H1 (cell line): Measurements from ENCODE around the gene SETD1B. TPM values are rescaled to one million over a fixed set of nuclear protein-coding genes. Genes with fewer than 3 reads are reported as not detected.

ENCODE experiments used
- CTCF ChIA-PET: fragments of 300-600 bp; sonication (Branson Sonifier 250); formaldehyde crosslinking; loops from one replicate; lab custom pipeline; 2021; ENCODE audit not compliant: partially characterized antibody; lab: Charles Lee
- POLR2A ChIA-PET: fragments of 300-600 bp; sonication (Branson Sonifier 250); formaldehyde crosslinking; loops from one replicate; lab custom pipeline; 2021; ENCODE audit warnings: inconsistent platforms; ENCODE audit not compliant: partially characterized antibody; lab: Charles Lee
- DNase-seq, 2 experiments: peaks; one replicate each; pipeline versions ENCODE4 v3.0.0 to v3.0.0-alpha.2; 2010 to 2022; ENCODE audit warnings: low spot score in 2 of 2, low read depth in 1 of 2, mixed read lengths in 1 of 2
- FAIRE-seq: peaks from 2 replicates; lab custom pipeline; 2011; peaks lifted over from hg19 to GRCh38; lab: Jason Lieb, UNC
- H2AFZ ChIP-seq: 2 replicates; pipeline ENCODE4 v1.8.1; 2012; ENCODE audit warnings: low read length, inconsistent platforms
- H2AK5ac ChIP-seq: 2 replicates; pipeline ENCODE4 v1.6.1; 2013; ENCODE audit warnings: low read depth, low read length
- H2BK120ac ChIP-seq: replicated peaks from 2 replicates; pipeline ENCODE3; 2013; ENCODE audit warnings: low read depth, low read length, inconsistent platforms
- H2BK12ac ChIP-seq: 2 replicates; pipeline ENCODE4 v1.6.1; 2013; ENCODE audit warnings: low read depth, low read length
- H2BK15ac ChIP-seq: 2 replicates; pipeline ENCODE4 v1.6.1; 2013; ENCODE audit warnings: low read length
- H2BK20ac ChIP-seq: 2 replicates; pipeline ENCODE4 v1.6.1; 2013; ENCODE audit warnings: low read length
- H2BK5ac ChIP-seq: 2 replicates; pipeline ENCODE4 v1.6.1; 2013; ENCODE audit warnings: low read depth, low read length
- H3K14ac ChIP-seq: 2 replicates; pipeline ENCODE4 v1.6.1; 2013; ENCODE audit warnings: inconsistent platforms; ENCODE audit not compliant: insufficient read length
- H3K18ac ChIP-seq: 2 replicates; pipeline ENCODE4 v1.6.1; 2013; ENCODE audit warnings: low read length; ENCODE audit errors: extremely low read depth
- H3K23ac ChIP-seq: 2 replicates; pipeline ENCODE4 v1.6.1; 2013; ENCODE audit warnings: inconsistent platforms; ENCODE audit not compliant: insufficient read length
- H3K23me2 ChIP-seq: 2 replicates; pipeline ENCODE4 v1.6.1; 2013; ENCODE audit warnings: low read depth, low read length
- H3K27ac ChIP-seq: 2 replicates; pipeline ENCODE4 v1.6.1; 2011; ENCODE audit warnings: low read depth, low read length, inconsistent platforms
- H3K27me3 ChIP-seq, 4 experiments: replicated peaks in 1 of 4; 1 replicate in 1 of 4; 2 replicates in 3 of 4; pipeline versions ENCODE4 v1.6.1 to v1.8.1; 2011 to 2013; ENCODE audit warnings: low read length in 3 of 4, mild to moderate bottlenecking in 3 of 4, inconsistent platforms in 2 of 4, mixed read lengths in 2 of 4, moderate library complexity in 1 of 4; ENCODE audit not compliant: control insufficient read depth in 3 of 4, insufficient read depth in 3 of 4; ENCODE audit errors: extremely low read depth in 1 of 4
- H3K36me3 ChIP-seq, 4 experiments: 2 replicates each; pipeline versions ENCODE4 v1.6.1 to v1.8.1; 2011 to 2013; ENCODE audit warnings: mild to moderate bottlenecking in 4 of 4, low read length in 3 of 4, moderate library complexity in 2 of 4, control low read depth in 1 of 4, inconsistent platforms in 1 of 4; ENCODE audit not compliant: insufficient read depth in 4 of 4, control insufficient read depth in 2 of 4
- H3K4ac ChIP-seq: replicated peaks from 2 replicates; pipeline ENCODE3; 2013; ENCODE audit warnings: low read length, low read depth, mixed read lengths, inconsistent platforms; ENCODE audit not compliant: insufficient read length
- H3K4me1 ChIP-seq, 4 experiments: replicated peaks in 1 of 4; 1 replicate in 1 of 4; 2 replicates in 3 of 4; pipeline versions ENCODE4 v1.6.1 to v1.8.1; 2011 to 2013; ENCODE audit warnings: low read length in 3 of 4, inconsistent platforms in 2 of 4, mixed read lengths in 1 of 4; ENCODE audit not compliant: insufficient read depth in 4 of 4, control insufficient read depth in 3 of 4
- H3K4me2 ChIP-seq, 2 experiments: 2 replicates each; pipeline versions ENCODE4 v1.6.1 to v1.8.1; 2011 to 2013; ENCODE audit warnings: low read depth in 2 of 2, low read length in 2 of 2, control low read depth in 1 of 2, inconsistent platforms in 1 of 2, mild to moderate bottlenecking in 1 of 2; ENCODE audit not compliant: insufficient read depth in 1 of 2
- H3K4me3 ChIP-seq, 4 experiments: fragments of 200-600, 300-600 bp in 1 of 4; sonication (generic), shearing (Covaris generic), sonication (Bioruptor Twin) in 1 of 4; 2 replicates each; pipeline versions ENCODE4 v1.5.1 to v1.8.1; 2011 to 2016; ENCODE audit warnings: low read length in 4 of 4, low read depth in 3 of 4, control low read depth in 2 of 4, inconsistent platforms in 2 of 4, mild to moderate bottlenecking in 2 of 4, mixed read lengths in 1 of 4, moderate library complexity in 1 of 4; ENCODE audit not compliant: insufficient read depth in 2 of 4; ENCODE audit errors: extremely low read depth in 1 of 4
- H3K56ac ChIP-seq: replicated peaks from 2 replicates; pipeline ENCODE3; 2013; ENCODE audit warnings: low read depth, mild to moderate bottlenecking, mixed read lengths, low read length, inconsistent platforms; ENCODE audit not compliant: insufficient read length
- H3K79me1 ChIP-seq: 2 replicates; pipeline ENCODE4 v1.6.1; 2013; ENCODE audit warnings: low read depth, low read length, control low read depth
- H3K79me2 ChIP-seq, 2 experiments: 2 replicates each; pipeline versions ENCODE4 v1.6.1 to v1.8.1; 2012 to 2013; ENCODE audit warnings: low read length in 2 of 2, mild to moderate bottlenecking in 2 of 2, inconsistent platforms in 1 of 2; ENCODE audit not compliant: insufficient read depth in 2 of 2, control insufficient read depth in 1 of 2
- H3K9ac ChIP-seq, 4 experiments: replicated peaks in 1 of 4; 1 replicate in 1 of 4; 2 replicates in 3 of 4; pipeline versions ENCODE4 v1.6.1 to v1.8.1; 2011 to 2013; ENCODE audit warnings: low read depth in 3 of 4, low read length in 3 of 4, control low read depth in 2 of 4, mild to moderate bottlenecking in 2 of 4, moderate library complexity in 2 of 4, inconsistent platforms in 1 of 4; ENCODE audit errors: extremely low read depth in 1 of 4
- H3K9me3 ChIP-seq, 2 experiments: 2 replicates each; pipeline versions ENCODE4 v1.6.1 to v1.8.1; 2012 to 2013; ENCODE audit warnings: mild to moderate bottlenecking in 2 of 2, moderate library complexity in 2 of 2, control low read depth in 1 of 2, inconsistent platforms in 1 of 2, low read depth in 1 of 2, low read length in 1 of 2, mixed read lengths in 1 of 2; ENCODE audit not compliant: insufficient read depth in 2 of 2
- H4K20me1 ChIP-seq, 2 experiments: replicated peaks in 1 of 2; 2 replicates each; pipeline versions ENCODE3 to v1.8.1; 2011 to 2013; ENCODE audit warnings: inconsistent platforms in 2 of 2, low read length in 2 of 2, mild to moderate bottlenecking in 1 of 2; ENCODE audit not compliant: insufficient read depth in 2 of 2, control insufficient read depth in 1 of 2
- H4K5ac ChIP-seq: 2 replicates; pipeline ENCODE4 v1.6.1; 2013; ENCODE audit warnings: low read length, low read depth, mixed read lengths, inconsistent platforms; ENCODE audit not compliant: insufficient read length
- H4K8ac ChIP-seq: 2 replicates; pipeline ENCODE4 v1.8.0; 2013; ENCODE audit warnings: mild to moderate bottlenecking, moderate library complexity, low read length, inconsistent platforms; ENCODE audit not compliant: insufficient read depth; ENCODE audit errors: extremely low read depth
- H4K91ac ChIP-seq: replicated peaks from 2 replicates; pipeline ENCODE3; 2013; ENCODE audit warnings: low read length, mixed read lengths, inconsistent platforms; ENCODE audit not compliant: insufficient read length
- BACH1 ChIP-seq: IDR thresholded peaks from 2 replicates; pipeline ENCODE4 v1.6.1; 2012; ENCODE audit warnings: low read length, improper control_type of control experiment
- CBX8 ChIP-seq: fragments of 300-800, 300-1000 bp; sonication (generic); IDR thresholded peaks from 2 replicates; pipeline ENCODE4 v1.7.1; 2016; ENCODE audit warnings: low read depth, low read length, borderline replicate concordance
- WGBS, 2 experiments: shearing (Covaris generic) in 1 of 2; methylation state at CpG; one replicate each; pipeline versions ENCODE4 v1.1.6 to v1.1.7; 2013 to 2015; ENCODE audit warnings: low lambda C conversion rate in 2 of 2, mixed read lengths in 2 of 2, inconsistent platforms in 1 of 2, low coverage in 1 of 2, missing lambda C conversion rate in 1 of 2; ENCODE audit not compliant: insufficient replicate concordance in 2 of 2, insufficient coverage in 1 of 2, insufficient read length in 1 of 2; ENCODE audit errors: extremely low coverage in 1 of 2, missing lambda C conversion rate in 1 of 2; 5-methylcytosine and 5-hydroxymethylcytosine counted together
- polyA plus RNA-seq, 7 experiments: library from polyadenylated mRNA; depleted of rRNA in 3 of 7; stranded (reverse) in 5 of 7; unstranded in 2 of 7; fragments of >200 nt in 5 of 7; fragments of 200-250 nt in 2 of 7; gene quantifications; 1 replicate in 5 of 7; 2 replicates in 1 of 7; 4 replicates in 1 of 7; pipeline versions ENCODE4 v1.2.1 to v1.2.3, GENCODE V29; 2011 to 2013; ENCODE audit warnings: missing spikeins in 2 of 7, mixed read lengths in 2 of 7
- total RNA-seq: library from RNA; stranded (reverse); fragmentation: NEBNext Ultra II Directional; extraction: Animal tissue kit (Norgen Biotek cat#: 25700); gene quantifications from 2 replicates; pipeline ENCODE4 v1.2.1, GENCODE V29; 2021

The SETD1B gene
- total and polyA plus RNA-seq, 2 of the 8 experiments (the other 6 are each of a cell fraction or from before 2014, with no cell fraction given) = 1.3 to 17.7 TPM

GRCh38 chr12:121770813-121771625 is 32.8 kb upstream of the SETD1B start:
- Histone ChIP-seq H3K23me2 (no peaks in the 10 kb centered on the region), H2BK5ac (peak overlapping the region; percentile 23; the same call in 1 of the 2 replicates)
- CTCF ChIA-PET = interaction anchor here (1.2 to 18.5 kb wide), 4 partner anchors 19 to 53 kb away, joined by 3 to 335 read pairs (median 4); partner anchors contain the start of gene RHOF

More at GRCh38 chr12:121770813-121771625, 32.8 kb upstream of the SETD1B start:
- no peaks in the 10 kb centered on the region for H3K27me3 ChIP-seq
- no peak overlapping the region for H3K23ac ChIP-seq
- no peak overlapping the region for H2BK12ac ChIP-seq
- no peak overlapping the region for H3K14ac ChIP-seq
- no peaks in the 10 kb centered on the region for H3K9me3 ChIP-seq
- no peaks in the 10 kb centered on the region for H3K79me2 ChIP-seq
- no peak overlapping the region for H3K18ac ChIP-seq
- H2BK120ac ChIP-seq = no peak overlapping the region
- FAIRE-seq (no peak), DNase-seq (no peak)
- no peak overlapping the region for H3K4me2 ChIP-seq
- H2AK5ac ChIP-seq = no peak overlapping the region
- no peak overlapping the region for H3K9ac ChIP-seq
- H4K20me1 ChIP-seq = peaks cover 0 to 5% of the 10 kb centered on the region in 2 experiments
- no peak overlapping the region for H3K4ac ChIP-seq
- H2AFZ ChIP-seq = no peak overlapping the region
- no peak overlapping the region for H2BK20ac ChIP-seq
- no peak overlapping the region for H3K4me3 ChIP-seq
- H4K8ac ChIP-seq = no peak overlapping the region
- H4K91ac ChIP-seq = no peak overlapping the region
- no peak overlapping the region for H4K5ac ChIP-seq
- POLR2A ChIA-PET = interaction anchor here (2.5 to 34.9 kb wide), 2 partner anchors 11 to 29 kb away, joined by 9 to 958 read pairs; partner anchors contain the start of genes RHOF and SETD1B
- peaks cover 0 to 2% (median 0%) of the 10 kb centered on the region in 4 experiments; a peak in 2 of 8 replicates for H3K36me3 ChIP-seq
- H3K79me1 ChIP-seq = no peaks in the 10 kb centered on the region; the same call in 1 of the 2 replicates
- H3K56ac ChIP-seq = no peak overlapping the region
- no peak overlapping the region for H2BK15ac ChIP-seq
- no peak overlapping the region for H3K27ac ChIP-seq
- WGBS, 2 experiments = 91% methylated on average over 19 of the region's 25 CpGs; no CpG with 5 or more reads in 1 of the 2 experiments
- TF ChIP-seq BACH1 (no peak), CBX8 (no peak)
- peaks cover 0 to 18% (median 12%) of the 10 kb centered on the region in 4 experiments; a peak in 6 of 7 replicates for H3K4me1 ChIP-seq
